HepG2 (cell line): ENCODE results near the gene SLC38A1. TPM values are rescaled to one million over a fixed set of nuclear protein-coding genes. Genes with fewer than 3 reads are reported as not detected.

Experiments used
- ATAC-seq: fragments of 200-7000 bp; cut with Tn5 transposase; 3 replicates; pipeline ENCODE4 v1.9.1; 2020; ENCODE audit warnings: mild to moderate bottlenecking, moderate library complexity
- BruUV-seq: library from RNA; stranded (reverse); fragments of 400-500 nt; replicated peaks from 2 replicates; lab custom pipeline; 2021; lab: Mats Ljungman, UMichigan
- CTCF ChIA-PET: fragments of 300-600 bp; formaldehyde crosslinking; extraction: SDS; loops from one replicate; lab custom pipeline; 2021; ENCODE audit warnings: low total read pairs, inconsistent platforms, low intra/inter-chr PET ratio; lab: Yijun Ruan, JAX
- POLR2A ChIA-PET: fragments of 350-600 bp; sonication (Branson Sonifier 250); formaldehyde crosslinking; loops from one replicate; lab custom pipeline; 2020; ENCODE audit warnings: antibody characterized with exemption, inconsistent platforms; lab: Yijun Ruan, JAX
- DNase-seq: peaks from one replicate; pipeline ENCODE4 v3.0.0-alpha.2; 2015; ENCODE audit warnings: low spot score
- FAIRE-seq: peaks from 3 replicates; lab custom pipeline; 2011; peaks lifted over from hg19 to GRCh38; lab: Jason Lieb, UNC
- H2AFZ ChIP-seq: one replicate; pipeline ENCODE4 v1.6.1; 2011; ENCODE audit warnings: low read length, inconsistent platforms
- H3K27ac ChIP-seq: fragments of 300-600 bp; 3 replicates; pipeline ENCODE4 v1.8.0; 2011; ENCODE audit warnings: mixed run types, mild to moderate bottlenecking, mixed read lengths, low read length, inconsistent platforms; ENCODE audit not compliant: insufficient read depth; ENCODE audit errors: extremely low read length
- H3K27me3 ChIP-seq, 2 experiments: fragments of 200-600 bp in 1 of 2; 2 replicates in 1 of 2; 3 replicates in 1 of 2; pipeline versions ENCODE4 v1.6.0 to v1.8.0; 2011; ENCODE audit warnings: low read length in 2 of 2, mild to moderate bottlenecking in 2 of 2, moderate library complexity in 2 of 2, inconsistent platforms in 1 of 2; ENCODE audit not compliant: insufficient read depth in 2 of 2, control insufficient read depth in 1 of 2
- H3K36me3 ChIP-seq, 2 experiments: fragments of 200-600 bp in 1 of 2; replicated peaks in 1 of 2; 2 replicates in 1 of 2; 3 replicates in 1 of 2; pipeline versions ENCODE4 v1.5.1 to v1.8.0; 2011; ENCODE audit warnings: low read length in 2 of 2, inconsistent platforms in 1 of 2; ENCODE audit not compliant: insufficient read depth in 2 of 2, control insufficient read depth in 1 of 2
- H3K4me1 ChIP-seq: 2 replicates; pipeline ENCODE4 v1.5.1; 2012; ENCODE audit warnings: low read length, inconsistent platforms; ENCODE audit not compliant: insufficient read depth
- H3K4me2 ChIP-seq: 2 replicates; pipeline ENCODE4 v1.6.0; 2011; ENCODE audit warnings: low read depth, low read length, inconsistent platforms
- H3K4me3 ChIP-seq, 3 experiments: fragments of 200-600 bp in 1 of 3; sonication (generic), shearing (Covaris generic) in 1 of 3; replicated peaks in 1 of 3; 2 replicates each; pipeline ENCODE4 v1.5.1; 2011 to 2016; ENCODE audit warnings: low read length in 3 of 3, inconsistent platforms in 2 of 3, low read depth in 2 of 3, mild to moderate bottlenecking in 2 of 3, control low read depth in 1 of 3, mixed read lengths in 1 of 3; ENCODE audit not compliant: insufficient read depth in 1 of 3
- H3K79me2 ChIP-seq: one replicate; pipeline ENCODE4 v1.6.1; 2011; ENCODE audit warnings: low read length, inconsistent platforms; ENCODE audit not compliant: insufficient read depth
- H3K9ac ChIP-seq: 2 replicates; pipeline ENCODE4 v1.6.0; 2011; ENCODE audit warnings: mild to moderate bottlenecking, low read depth, low read length, inconsistent platforms; ENCODE audit not compliant: insufficient read depth
- H3K9me3 ChIP-seq: 2 replicates; pipeline ENCODE4 v1.5.1; 2012; ENCODE audit warnings: mild to moderate bottlenecking, low read length
- H4K20me1 ChIP-seq: 2 replicates; pipeline ENCODE4 v1.6.0; 2011; ENCODE audit warnings: inconsistent platforms, mild to moderate bottlenecking, low read length, moderate library complexity; ENCODE audit not compliant: insufficient read depth
- DR1 ChIP-seq: sonication (generic); formaldehyde crosslinking; IDR thresholded peaks from 2 replicates; pipeline ENCODE4 v1.8.0; 2021; ENCODE audit warnings: mild to moderate bottlenecking, missing genetic modification reagents, inconsistent platforms
- HOXA3 ChIP-seq: sonication (generic); formaldehyde crosslinking; IDR thresholded peaks from 2 replicates; pipeline ENCODE4 v1.5.0; 2020; ENCODE audit warnings: missing genetic modification reagents
- NFE2L1 ChIP-seq: sonication (generic); formaldehyde crosslinking; IDR thresholded peaks from 2 replicates; pipeline ENCODE4 v1.4.0; 2020; ENCODE audit warnings: missing genetic modification reagents, mild to moderate bottlenecking, borderline replicate concordance
- ZBTB38 ChIP-seq: sonication (generic); formaldehyde crosslinking; IDR thresholded peaks from 2 replicates; pipeline ENCODE4 v1.5.1; 2020; ENCODE audit warnings: mild to moderate bottlenecking, missing genetic modification reagents
- ZFAT ChIP-seq: sonication (generic); formaldehyde crosslinking; conservative IDR thresholded peaks from 2 replicates; pipeline ENCODE4 v1.8.1; 2023; ENCODE audit warnings: missing genetic modification reagents, inconsistent platforms
- ZNF143 ChIP-seq: sonication (generic); formaldehyde crosslinking; IDR thresholded peaks from 2 replicates; pipeline ENCODE4 v1.4.0; 2020; ENCODE audit warnings: missing genetic modification reagents
- ZNF468 ChIP-seq: sonication (generic); formaldehyde crosslinking; IDR thresholded peaks from 2 replicates; pipeline ENCODE4 v1.8.0; 2022; ENCODE audit warnings: mild to moderate bottlenecking, moderate library complexity, missing genetic modification reagents
- ZNF780A ChIP-seq: sonication (generic); formaldehyde crosslinking; IDR thresholded peaks from 2 replicates; pipeline ENCODE4 v1.8.0; 2022; ENCODE audit warnings: mild to moderate bottlenecking, missing genetic modification reagents, moderate library complexity
- ZNF883 ChIP-seq: sonication (generic); formaldehyde crosslinking; IDR thresholded peaks from 2 replicates; pipeline ENCODE4 v1.5.1; 2020; ENCODE audit warnings: mild to moderate bottlenecking, missing genetic modification reagents; ENCODE audit errors: not compliant biosample characterization
- WGBS: methylation state at CpG from one replicate; pipeline ENCODE4 v1.1.6; 2017; ENCODE audit warnings: low lambda C conversion rate; 5-methylcytosine and 5-hydroxymethylcytosine counted together
- in situ Hi-C: cut with HindIII; loops from 2 replicates; pipeline ENCODE4 v1.10.0; 2017; ENCODE audit warnings: low pct_unique_long_range_greater_than_20kb; ENCODE audit not compliant: extremely low pct_ligation_motif_present
- intact Hi-C: fragments of 100-400 bp; cut with micrococcal nuclease; formaldehyde crosslinking; loops from one replicate; pipeline ENCODE4 v1.10.0; 2022; ENCODE audit not compliant: unreplicated experiment
- polyA plus RNA-seq, 8 experiments: library from polyadenylated mRNA; depleted of rRNA in 3 of 8; stranded (reverse) in 7 of 8; unstranded in 1 of 8; fragments of >200 nt; fragmentation: Illumina TruSeq in 4 of 8; extraction: Trizol in 4 of 8; gene quantifications; 2 replicates each; pipeline versions ENCODE4 v1.2.1 to v1.2.3, GENCODE V29; 2011 to 2016; ENCODE audit warnings: low read depth in 4 of 8, missing spikeins in 1 of 8, mixed read lengths in 1 of 8; ENCODE audit not compliant: insufficient read depth in 1 of 8
- total RNA-seq, 5 experiments: library from RNA; depleted of rRNA; stranded (reverse); fragments of >200 nt; fragmentation: Illumina TruSeq; extraction: Trizol; gene quantifications; 2 replicates each; pipeline ENCODE4 v1.2.3, GENCODE V29; 2016; ENCODE audit warnings: low read depth in 1 of 5
- TF ChIP-seq, protein P1 (sequence below): IDR thresholded peaks from 2 replicates; pipeline ENCODE4 v1.6.1; 2012; ENCODE audit warnings: inconsistent platforms
- TF ChIP-seq, protein P2 (sequence below): sonication (generic); formaldehyde crosslinking; IDR thresholded peaks from 2 replicates; pipeline ENCODE4 v1.4.0; 2020; ENCODE audit warnings: missing genetic modification reagents, borderline replicate concordance
- TF ChIP-seq, protein P3 (sequence below): sonication (generic); formaldehyde crosslinking; IDR thresholded peaks from 2 replicates; pipeline ENCODE4 v1.4.0; 2020; ENCODE audit warnings: mild to moderate bottlenecking, missing genetic modification reagents
- TF ChIP-seq, protein P4 (sequence below): sonication (generic); formaldehyde crosslinking; IDR thresholded peaks from 2 replicates; pipeline ENCODE4 v1.5.1; 2020; ENCODE audit warnings: missing genetic modification reagents, mild to moderate bottlenecking, borderline replicate concordance

Gene SLC38A1
- total and polyA plus RNA-seq, 2 of the 13 experiments (the other 11 are each of a cell fraction or from before 2014, with no cell fraction given): 47.0 to 50.6 TPM

DNA sequence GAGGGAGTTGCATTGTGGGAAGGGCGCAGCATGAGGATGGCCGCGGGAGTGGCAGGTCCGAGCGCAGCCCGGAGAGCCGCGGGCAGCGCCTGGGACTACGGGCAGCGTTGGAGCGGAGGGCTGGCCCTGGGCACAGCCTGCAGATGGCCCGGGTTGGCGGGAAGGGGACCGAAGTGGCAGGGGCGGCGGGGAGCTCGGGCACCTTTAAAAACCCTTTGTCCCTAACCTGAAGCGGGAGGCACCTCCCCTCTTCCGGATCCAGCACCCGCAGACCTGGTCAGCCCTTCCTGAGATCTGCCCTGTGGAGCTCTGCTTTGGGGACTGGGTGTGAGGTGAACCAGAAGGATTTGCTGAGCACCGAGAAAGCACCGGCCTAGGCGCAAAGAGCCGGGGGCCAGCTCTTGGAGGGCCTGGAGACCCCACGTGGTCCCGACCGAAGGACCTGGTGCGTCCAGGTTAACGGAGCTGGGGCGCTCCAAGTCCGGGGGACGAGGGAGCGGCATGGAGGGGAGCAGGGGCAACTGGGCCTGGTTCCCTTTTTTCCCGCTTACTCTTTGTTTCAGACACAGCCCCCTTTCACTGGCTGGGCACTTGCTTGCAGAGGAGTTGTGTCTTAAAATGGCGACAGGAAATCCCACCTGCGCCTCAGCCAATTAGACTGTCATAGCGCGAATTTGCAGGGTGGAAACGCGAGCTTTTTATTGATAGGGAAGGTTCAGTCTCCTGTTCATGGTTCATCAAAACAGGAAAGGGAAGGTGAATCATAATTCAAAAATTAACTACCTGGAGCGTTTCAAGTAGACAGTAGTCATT is 792 bp upstream of the SLC38A1 start:
- DNase-seq (no peak), ATAC-seq (peak; percentile 42), FAIRE-seq (no peak)
- intact Hi-C loops: loop anchor here (10.0 kb wide), 1 partner anchor 275 kb away; the partner anchor contains the start of gene SCAF11
- H3K9me3 ChIP-seq: no peaks in the 10 kb centered on the region
- WGBS: 87% methylated on average over 37 of the region's 42 CpGs
- peaks cover 48% of the 10 kb centered on the region for H3K4me1 ChIP-seq
- BruUV-seq: no TSS peak
- ChIA-PET POLR2A (interaction anchor here (1.0 to 1.7 kb wide), 5 partner anchors 13 to 279 kb away, joined by 3 to 12 read pairs (median 4); partner anchors contain the start of gene SCAF11), CTCF (no interaction called here)
- H3K27ac ChIP-seq: no peak overlapping the region
- peaks cover 40% of the 10 kb centered on the region for H3K79me2 ChIP-seq
- peak overlapping the region; percentile 94 for H3K4me2 ChIP-seq
- H3K4me3 ChIP-seq: peak overlapping the region; percentile 85 to 91 (median 90)
- no peaks in the 10 kb centered on the region; a peak in 1 of 5 replicates for H3K27me3 ChIP-seq
- no peaks in the 10 kb centered on the region for H3K36me3 ChIP-seq
- peak overlapping the region; percentile 28 for H2AFZ ChIP-seq
- in situ Hi-C loops: no loop called here
- peaks cover 19% of the 10 kb centered on the region for H4K20me1 ChIP-seq
- peak overlapping the region; percentile 85; the same call in 1 of the 2 replicates for H3K9ac ChIP-seq
- TF ChIP-seq ZNF883 (CRISPR knock-in tag): peak; percentile 1
- peak; percentile 73 for TF ChIP-seq ZBTB38 (CRISPR knock-in tag)
- TF ChIP-seq NFE2L1 (CRISPR knock-in tag): no peak
- TF ChIP-seq, protein P1, sequence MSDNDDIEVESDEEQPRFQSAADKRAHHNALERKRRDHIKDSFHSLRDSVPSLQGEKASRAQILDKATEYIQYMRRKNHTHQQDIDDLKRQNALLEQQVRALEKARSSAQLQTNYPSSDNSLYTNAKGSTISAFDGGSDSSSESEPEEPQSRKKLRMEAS: 0 out of 2 replicates have a peak, but pooled peaks have one; percentile 3
- TF ChIP-seq, protein P2, sequence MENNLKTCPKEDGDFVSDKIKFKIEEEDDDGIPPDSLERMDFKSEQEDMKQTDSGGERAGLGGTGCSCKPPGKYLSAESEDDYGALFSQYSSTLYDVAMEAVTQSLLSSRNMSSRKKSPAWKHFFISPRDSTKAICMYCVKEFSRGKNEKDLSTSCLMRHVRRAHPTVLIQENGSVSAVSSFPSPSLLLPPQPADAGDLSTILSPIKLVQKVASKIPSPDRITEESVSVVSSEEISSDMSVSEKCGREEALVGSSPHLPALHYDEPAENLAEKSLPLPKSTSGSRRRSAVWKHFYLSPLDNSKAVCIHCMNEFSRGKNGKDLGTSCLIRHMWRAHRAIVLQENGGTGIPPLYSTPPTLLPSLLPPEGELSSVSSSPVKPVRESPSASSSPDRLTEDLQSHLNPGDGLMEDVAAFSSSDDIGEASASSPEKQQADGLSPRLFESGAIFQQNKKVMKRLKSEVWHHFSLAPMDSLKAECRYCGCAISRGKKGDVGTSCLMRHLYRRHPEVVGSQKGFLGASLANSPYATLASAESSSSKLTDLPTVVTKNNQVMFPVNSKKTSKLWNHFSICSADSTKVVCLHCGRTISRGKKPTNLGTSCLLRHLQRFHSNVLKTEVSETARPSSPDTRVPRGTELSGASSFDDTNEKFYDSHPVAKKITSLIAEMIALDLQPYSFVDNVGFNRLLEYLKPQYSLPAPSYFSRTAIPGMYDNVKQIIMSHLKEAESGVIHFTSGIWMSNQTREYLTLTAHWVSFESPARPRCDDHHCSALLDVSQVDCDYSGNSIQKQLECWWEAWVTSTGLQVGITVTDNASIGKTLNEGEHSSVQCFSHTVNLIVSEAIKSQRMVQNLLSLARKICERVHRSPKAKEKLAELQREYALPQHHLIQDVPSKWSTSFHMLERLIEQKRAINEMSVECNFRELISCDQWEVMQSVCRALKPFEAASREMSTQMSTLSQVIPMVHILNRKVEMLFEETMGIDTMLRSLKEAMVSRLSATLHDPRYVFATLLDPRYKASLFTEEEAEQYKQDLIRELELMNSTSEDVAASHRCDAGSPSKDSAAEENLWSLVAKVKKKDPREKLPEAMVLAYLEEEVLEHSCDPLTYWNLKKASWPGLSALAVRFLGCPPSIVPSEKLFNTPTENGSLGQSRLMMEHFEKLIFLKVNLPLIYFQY (CRISPR knock-in tag): no peak
- TF ChIP-seq HOXA3 (CRISPR knock-in tag): 0 out of 2 replicates have a peak, but pooled peaks have one; percentile 10
- TF ChIP-seq ZNF780A (CRISPR knock-in tag): no peak
- TF ChIP-seq ZNF468 (CRISPR knock-in tag): 0 out of 2 replicates have a peak, but pooled peaks have one; percentile 40
- TF ChIP-seq, protein P3, sequence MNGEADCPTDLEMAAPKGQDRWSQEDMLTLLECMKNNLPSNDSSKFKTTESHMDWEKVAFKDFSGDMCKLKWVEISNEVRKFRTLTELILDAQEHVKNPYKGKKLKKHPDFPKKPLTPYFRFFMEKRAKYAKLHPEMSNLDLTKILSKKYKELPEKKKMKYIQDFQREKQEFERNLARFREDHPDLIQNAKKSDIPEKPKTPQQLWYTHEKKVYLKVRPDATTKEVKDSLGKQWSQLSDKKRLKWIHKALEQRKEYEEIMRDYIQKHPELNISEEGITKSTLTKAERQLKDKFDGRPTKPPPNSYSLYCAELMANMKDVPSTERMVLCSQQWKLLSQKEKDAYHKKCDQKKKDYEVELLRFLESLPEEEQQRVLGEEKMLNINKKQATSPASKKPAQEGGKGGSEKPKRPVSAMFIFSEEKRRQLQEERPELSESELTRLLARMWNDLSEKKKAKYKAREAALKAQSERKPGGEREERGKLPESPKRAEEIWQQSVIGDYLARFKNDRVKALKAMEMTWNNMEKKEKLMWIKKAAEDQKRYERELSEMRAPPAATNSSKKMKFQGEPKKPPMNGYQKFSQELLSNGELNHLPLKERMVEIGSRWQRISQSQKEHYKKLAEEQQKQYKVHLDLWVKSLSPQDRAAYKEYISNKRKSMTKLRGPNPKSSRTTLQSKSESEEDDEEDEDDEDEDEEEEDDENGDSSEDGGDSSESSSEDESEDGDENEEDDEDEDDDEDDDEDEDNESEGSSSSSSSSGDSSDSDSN (CRISPR knock-in tag): 0 out of 2 replicates have a peak, but pooled peaks have one; percentile 32
- TF ChIP-seq, protein P4, sequence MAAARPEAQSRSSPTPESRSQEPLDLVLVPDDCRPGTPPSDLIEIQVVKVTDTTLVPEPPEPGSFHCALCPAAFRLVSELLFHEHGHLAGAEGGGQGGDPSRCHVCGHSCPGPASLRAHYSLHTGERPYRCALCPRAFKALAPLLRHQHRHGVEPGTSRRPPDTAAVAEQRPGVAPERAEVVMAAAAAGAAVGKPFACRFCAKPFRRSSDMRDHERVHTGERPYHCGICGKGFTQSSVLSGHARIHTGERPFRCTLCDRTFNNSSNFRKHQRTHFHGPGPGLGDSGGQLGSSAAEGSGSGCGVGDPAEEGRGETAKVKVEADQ (CRISPR knock-in tag): 0 out of 2 replicates have a peak, but pooled peaks have one; percentile 10
- peak; percentile 25; the same call in 1 of the 2 replicates for TF ChIP-seq DR1
- TF ChIP-seq ZFAT: no peak
- 0 out of 2 replicates have a peak, but pooled peaks have one; percentile 53 for TF ChIP-seq ZNF143 (CRISPR knock-in tag)
